HCT116 (cell line): ENCODE measurements around the gene INSRR. TPM values are rescaled to one million over a fixed set of nuclear protein-coding genes. Genes with fewer than 3 reads are reported as not detected.

ENCODE experiments used
- ATAC-seq: fragments of 200-7000 bp; cut with Tn5 transposase; 2 replicates; pipeline ENCODE4 v1.9.1; 2020; ENCODE audit warnings: mild to moderate bottlenecking, moderate library complexity
- BruUV-seq: library from RNA; stranded (reverse); fragments of 400-500 nt; replicated peaks from 2 replicates; lab custom pipeline; 2021; lab: Mats Ljungman, UMichigan
- CTCF ChIA-PET: fragments of 300-600 bp; sonication (Branson Sonifier 250); formaldehyde crosslinking; loops from one replicate; lab custom pipeline; 2021; ENCODE audit warnings: antibody characterized with exemption; lab: Charles Lee
- POLR2A ChIA-PET: fragments of 300-600, 350-600 bp; sonication (Branson Sonifier 250); formaldehyde crosslinking; loops from one replicate; lab custom pipeline; 2021; ENCODE audit warnings: antibody characterized with exemption; lab: Charles Lee
- RAD21 ChIA-PET, 2 experiments: fragments of 300-600 bp; sonication (Branson Sonifier 250); formaldehyde crosslinking; loops; one replicate each; lab custom pipeline; 2023; ENCODE audit warnings: low total read pairs in 2 of 2; ENCODE audit not compliant: uncharacterized antibody in 2 of 2, unreplicated experiment in 2 of 2, low non-redundant PET in 1 of 2; lab: Charles Lee
- DNase-seq: peaks from one replicate; pipeline ENCODE4 v3.0.0-alpha.2; 2010; ENCODE audit warnings: low read depth, low spot score
- H2AFZ ChIP-seq: fragments of 200-600 bp; shearing (Covaris generic), sonication (generic); 2 replicates; pipeline ENCODE4 v1.6.1; 2017; ENCODE audit warnings: low read depth, mixed run types, mixed read lengths, antibody characterized with exemption, low read length; ENCODE audit not compliant: poor library complexity, severe bottlenecking
- H3K27ac ChIP-seq: 2 replicates; pipeline ENCODE4 v1.5.1; 2012; ENCODE audit warnings: low read depth, low read length
- H3K27me3 ChIP-seq: fragments of 200-600 bp; sonication (generic); 2 replicates; pipeline ENCODE4 v1.6.1; 2016; ENCODE audit warnings: mixed run types, low read length, mixed read lengths; ENCODE audit not compliant: insufficient read depth
- H3K36me3 ChIP-seq, 2 experiments: fragments of 200-500 bp in 1 of 2; fragments of 200-600 bp in 1 of 2; sonication (Bioruptor generic) in 1 of 2; sonication (generic) in 1 of 2; 2 replicates each; pipeline versions ENCODE4 v1.5.1 to v1.6.1; 2014 to 2016; ENCODE audit warnings: low read length in 2 of 2, inconsistent platforms in 1 of 2, mixed read lengths in 1 of 2, mixed run types in 1 of 2; ENCODE audit not compliant: insufficient read depth in 2 of 2, control insufficient read depth in 1 of 2
- H3K4me1 ChIP-seq, 2 experiments: fragments of 200-600 bp in 1 of 2; sonication (generic) in 1 of 2; 2 replicates each; pipeline versions ENCODE4 v1.5.1 to v1.6.1; 2012 to 2017; ENCODE audit warnings: low read length in 2 of 2, inconsistent platforms in 1 of 2, mild to moderate bottlenecking in 1 of 2, mixed read lengths in 1 of 2, mixed run types in 1 of 2, moderate library complexity in 1 of 2; ENCODE audit not compliant: insufficient read depth in 2 of 2, control insufficient read depth in 1 of 2
- H3K4me2 ChIP-seq: fragments of 200-600 bp; sonication (generic); 2 replicates; pipeline ENCODE4 v1.6.1; 2017; ENCODE audit warnings: mixed run types, low read length, mixed read lengths
- H3K4me3 ChIP-seq, 2 experiments: fragments of 200-600 bp in 1 of 2; sonication (generic) in 1 of 2; replicated peaks in 1 of 2; 2 replicates each; pipeline ENCODE4 v1.5.1; 2011 to 2016; ENCODE audit warnings: low read length in 2 of 2, control low read depth in 1 of 2, low read depth in 1 of 2, mild to moderate bottlenecking in 1 of 2, mixed read lengths in 1 of 2, mixed run types in 1 of 2
- H3K79me2 ChIP-seq: fragments of 200-600 bp; sonication (generic); 2 replicates; pipeline ENCODE4 v1.6.1; 2017; ENCODE audit warnings: mild to moderate bottlenecking, mixed run types, low read length, moderate library complexity, mixed read lengths; ENCODE audit not compliant: insufficient read depth
- H3K9ac ChIP-seq: fragments of 200-600 bp; sonication (generic); 2 replicates; pipeline ENCODE4 v1.6.1; 2016; ENCODE audit warnings: low read length, mixed read lengths
- H3K9me2 ChIP-seq: fragments of 200-600 bp; sonication (generic), shearing (Covaris generic); 2 replicates; pipeline ENCODE4 v1.6.1; 2017; ENCODE audit warnings: mixed run types, mild to moderate bottlenecking, moderate library complexity; ENCODE audit not compliant: insufficient read depth
- H3K9me3 ChIP-seq, 2 experiments: fragments of 200-500 bp in 1 of 2; fragments of 200-600 bp in 1 of 2; sonication (Bioruptor generic) in 1 of 2; sonication (generic) in 1 of 2; 2 replicates each; pipeline ENCODE4 v1.6.1; 2014 to 2017; ENCODE audit warnings: low read length in 2 of 2, mixed read lengths in 2 of 2, inconsistent platforms in 1 of 2, low read depth in 1 of 2, mild to moderate bottlenecking in 1 of 2, mixed run types in 1 of 2, moderate library complexity in 1 of 2; ENCODE audit not compliant: control insufficient read depth in 1 of 2, insufficient read depth in 1 of 2
- H4K20me1 ChIP-seq: fragments of 200-600 bp; sonication (generic), shearing (Covaris generic); 2 replicates; pipeline ENCODE4 v1.6.1; 2017; ENCODE audit warnings: mixed run types, mild to moderate bottlenecking, moderate library complexity; ENCODE audit not compliant: insufficient read depth
- ATF3 ChIP-seq: IDR thresholded peaks from 2 replicates; pipeline ENCODE4 v1.6.1; 2012
- CBX3 ChIP-seq: IDR thresholded peaks from 2 replicates; pipeline ENCODE4 v1.6.1; 2012; ENCODE audit warnings: low read depth
- CEBPB ChIP-seq: IDR thresholded peaks from 2 replicates; pipeline ENCODE4 v1.6.1; 2012; ENCODE audit warnings: low read depth
- CTCF ChIP-seq, 3 experiments: fragments of 200-600 bp in 1 of 3; sonication (generic) in 1 of 3; IDR thresholded peaks in 2 of 3; conservative IDR thresholded peaks in 1 of 3; 2 replicates each; pipeline ENCODE4 v1.5.1; 2012 to 2017; ENCODE audit warnings: low read depth in 2 of 3, low read length in 2 of 3, antibody characterized with exemption in 1 of 3, borderline replicate concordance in 1 of 3, control low read depth in 1 of 3, mild to moderate bottlenecking in 1 of 3, mixed read lengths in 1 of 3, mixed run types in 1 of 3, moderate library complexity in 1 of 3; ENCODE audit not compliant: insufficient read depth in 1 of 3
- EGR1 ChIP-seq: IDR thresholded peaks from 2 replicates; pipeline ENCODE4 v1.6.1; 2012; ENCODE audit warnings: low read depth
- ELF1 ChIP-seq: IDR thresholded peaks from 2 replicates; pipeline ENCODE4 v1.6.1; 2012; ENCODE audit warnings: low read depth, borderline replicate concordance
- EZH2 ChIP-seq: fragments of 200-600 bp; sonication (generic); IDR thresholded peaks from 2 replicates; pipeline ENCODE4 v1.6.1; 2017; ENCODE audit warnings: antibody characterized with exemption, mixed run types
- EZH2phosphoT487 ChIP-seq: fragments of 200-600 bp; IDR thresholded peaks from 2 replicates; pipeline ENCODE4 v1.6.1; 2018; ENCODE audit warnings: antibody characterized with exemption, borderline replicate concordance
- FOSL1 ChIP-seq: IDR thresholded peaks from 2 replicates; pipeline ENCODE4 v1.6.1; 2012; ENCODE audit warnings: low read depth
- JUND ChIP-seq: IDR thresholded peaks from 2 replicates; pipeline ENCODE4 v1.6.1; 2012
- POLR2A ChIP-seq: IDR thresholded peaks from 2 replicates; pipeline ENCODE4 v1.7.0; 2011; ENCODE audit warnings: borderline replicate concordance; ENCODE audit not compliant: insufficient read depth, insufficient read length; ENCODE audit errors: extremely low read depth
- RAD21 ChIP-seq: IDR thresholded peaks from 2 replicates; pipeline ENCODE4 v1.6.1; 2012; ENCODE audit warnings: low read depth, mild to moderate bottlenecking
- REST ChIP-seq: IDR thresholded peaks from 2 replicates; pipeline ENCODE4 v1.6.1; 2012; ENCODE audit warnings: low read depth
- SIN3A ChIP-seq: IDR thresholded peaks from 2 replicates; pipeline ENCODE4 v1.6.1; 2012; ENCODE audit warnings: low read depth
- SP1 ChIP-seq: IDR thresholded peaks from 2 replicates; pipeline ENCODE4 v1.6.1; 2012; ENCODE audit warnings: low read depth
- SRF ChIP-seq: IDR thresholded peaks from 2 replicates; pipeline ENCODE4 v1.6.1; 2012; ENCODE audit warnings: low read depth
- TCF7L2 ChIP-seq: IDR thresholded peaks from 2 replicates; pipeline ENCODE4 v1.7.0; 2011; ENCODE audit warnings: borderline replicate concordance, inconsistent platforms; ENCODE audit not compliant: insufficient read depth, insufficient read length; ENCODE audit errors: extremely low read depth
- YY1 ChIP-seq: IDR thresholded peaks from 2 replicates; pipeline ENCODE4 v1.6.1; 2011; ENCODE audit warnings: low read length, low read depth, moderate library complexity, mild to moderate bottlenecking; ENCODE audit not compliant: insufficient replicate concordance; ENCODE audit errors: extremely low read depth
- intact Hi-C: fragments of 100-400 bp; cut with micrococcal nuclease; formaldehyde crosslinking; loops from 2 replicates; pipeline ENCODE4 v1.10.0; 2022
- total RNA-seq: library from RNA; stranded (reverse); gene quantifications from one replicate; pipeline ENCODE4 v1.2.1, GENCODE V29; 2021; ENCODE audit not compliant: unreplicated experiment

The INSRR gene
- total RNA-seq, 1 experiment from 2014 or later, result not detected

GRCh38 chr1:156822680-156823079 is 36.2 kb downstream of the INSRR start (continued):
- TF ChIP-seq REST, result no peak
- no peak for TF ChIP-seq ELF1

- intact Hi-C loops, result no loop called here
- DNase-seq (no peak), ATAC-seq (no peak)
- Histone ChIP-seq H3K4me2 (no peak overlapping the region), H3K9ac (no peak overlapping the region), H3K27me3 (no peaks in the 10 kb centered on the region), H3K4me1 (peaks cover 0 to 9% of the 10 kb centered on the region in 2 experiments; a peak in 1 of 4 replicates), H2AFZ (no peak overlapping the region), H3K9me3 (no peaks in the 10 kb centered on the region), H3K9me2 (no peaks in the 10 kb centered on the region), H3K4me3 (no peak overlapping the region), H3K27ac (no peak overlapping the region), H3K79me2 (no peaks in the 10 kb centered on the region), H3K36me3 (no peaks in the 10 kb centered on the region), H4K20me1 (no peaks in the 10 kb centered on the region)
- ChIA-PET CTCF (interaction anchor here (1.0 to 1.6 kb wide), 3 partner anchors 8 to 38 kb away, joined by 3 to 9 read pairs (median 6); no protein-coding TSS in a partner anchor), POLR2A (no interaction called here), RAD21 (no interaction called here)
- BruUV-seq, result no TSS peak
- TF ChIP-seq ELF1 (no peak), RAD21 (no peak), POLR2A (no peak), TCF7L2 (no peak), EGR1 (no peak), ATF3 (no peak), YY1 (no peak), SRF (no peak), FOSL1 (no peak), REST (no peak), CEBPB (no peak), EZH2 (no peak), JUND (no peak), EZH2phosphoT487 (no peak), SP1 (no peak), SIN3A (no peak), CBX3 (no peak), CTCF (IDR thresholded peaks at IDR 0.05 in 2 of 3, conservative IDR thresholded peaks at IDR 0.05 in 1 of 3; ENCODE audit: borderline replicate concordance in 1 of 3, insufficient read depth in 1 of 3, low read depth in 2 of 3, low read length in 2 of 3) (no peak)
Observed at GRCh38 chr1:156821801-156822200, 37.1 kb downstream of the INSRR start.
